GM18951 (cell line): ENCODE results near the gene STARD13.

Experiments
- POLR2A ChIP-seq: IDR thresholded peaks from 4 replicates; pipeline ENCODE4 v1.6.1; 2011; ENCODE audit warnings: mild to moderate bottlenecking; ENCODE audit not compliant: insufficient read length, insufficient read depth; ENCODE audit errors: extremely low read depth
- in situ Hi-C: fragments of 300-500 bp; cut with MboI; formaldehyde crosslinking; loops from one replicate; pipeline ENCODE4 v1.12.0; 2022; ENCODE audit warnings: low sequenced_read_pairs, mixed read lengths, inconsistent platforms; ENCODE audit not compliant: unreplicated experiment

STARD13 gene

DNA sequence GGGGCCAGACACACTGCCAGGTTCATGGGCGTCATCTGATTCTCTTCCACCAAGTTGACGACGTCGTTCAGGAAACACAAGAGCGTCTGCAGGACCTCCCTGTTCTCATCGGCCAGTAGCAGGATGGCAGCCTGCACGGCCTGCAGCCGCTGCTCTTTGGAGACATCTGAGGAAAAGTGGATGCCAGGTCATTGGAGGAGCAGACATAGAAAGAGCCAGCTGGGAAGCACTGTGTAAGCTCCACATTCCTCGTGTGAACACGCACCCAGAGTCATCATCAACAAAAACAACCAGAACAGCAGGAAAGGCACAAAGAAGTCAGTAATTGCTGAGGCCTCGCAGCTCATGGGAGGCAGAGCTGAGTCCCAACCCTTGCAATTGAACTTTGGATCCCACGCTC, 172.8 kb downstream of the STARD13 start:
- TF ChIP-seq POLR2A: no peak
- in situ Hi-C loops: no loop called here

DNA sequence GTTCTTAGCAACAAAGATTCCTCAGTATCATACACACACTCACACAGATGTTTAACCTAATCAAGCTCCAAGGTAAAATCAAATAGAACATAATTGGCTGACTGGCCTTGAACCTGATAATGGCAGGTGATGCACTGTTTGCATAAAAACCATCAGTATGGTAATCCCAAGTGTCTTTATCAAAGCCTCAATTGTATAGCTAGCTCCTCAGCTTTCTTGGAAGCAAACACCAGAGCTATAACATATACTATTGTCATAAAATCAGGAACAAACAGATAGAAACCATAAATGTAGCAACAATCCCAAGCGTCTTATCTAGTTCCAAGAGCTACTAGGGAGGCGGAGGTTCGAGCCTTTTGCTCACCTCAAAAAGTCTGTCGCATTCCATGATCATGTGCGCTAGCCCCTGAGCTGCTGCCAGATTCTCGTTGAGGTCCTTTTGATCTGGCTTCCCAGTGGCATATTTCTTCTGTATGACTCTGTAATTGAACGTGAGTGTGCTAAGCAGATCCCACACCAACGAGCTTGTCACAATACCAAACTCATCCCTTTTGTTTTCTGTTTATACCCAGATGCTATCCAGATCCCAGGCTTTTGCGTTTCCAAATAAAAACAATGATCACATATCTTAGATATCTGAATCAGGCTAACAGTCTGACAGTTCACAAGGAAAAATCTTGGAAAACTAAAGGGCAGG, 174.0 kb downstream of the STARD13 start:
- no peak for TF ChIP-seq POLR2A
- in situ Hi-C loops: no loop called here

DNA sequence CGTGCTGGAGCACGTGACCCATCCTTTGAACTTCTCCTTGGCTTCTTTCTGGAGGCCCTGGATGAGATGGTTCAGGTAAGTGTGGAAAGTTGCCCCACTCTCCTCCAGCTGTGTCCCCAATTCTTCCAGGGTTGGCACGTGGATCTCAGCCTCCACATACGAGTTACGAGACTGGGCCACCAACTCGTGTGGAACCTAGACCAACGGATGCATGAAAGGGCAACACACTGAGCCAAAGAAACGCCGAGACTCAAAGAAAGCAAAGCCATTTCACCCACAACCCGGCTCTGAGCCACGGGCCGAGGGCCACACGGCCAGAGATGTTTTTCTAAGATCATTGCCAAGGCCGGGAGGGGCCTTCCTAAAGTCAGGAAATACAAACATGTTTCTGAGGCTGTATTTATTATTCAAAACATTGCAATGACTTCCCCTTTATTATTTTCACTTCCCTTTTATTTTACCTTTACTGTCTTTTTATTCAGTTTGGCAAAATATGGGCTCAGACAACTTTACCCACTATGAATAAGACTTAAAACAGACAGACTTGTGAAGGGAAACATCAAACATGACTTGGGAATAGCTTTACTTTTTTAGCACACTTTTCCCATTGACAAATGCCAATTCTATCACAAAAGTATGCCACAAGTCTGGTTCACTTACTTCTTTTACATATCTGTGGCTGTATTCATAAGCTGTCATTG, 174.7 kb downstream of the STARD13 start:
- in situ Hi-C loops: no loop called here
- no peak for TF ChIP-seq POLR2A

DNA sequence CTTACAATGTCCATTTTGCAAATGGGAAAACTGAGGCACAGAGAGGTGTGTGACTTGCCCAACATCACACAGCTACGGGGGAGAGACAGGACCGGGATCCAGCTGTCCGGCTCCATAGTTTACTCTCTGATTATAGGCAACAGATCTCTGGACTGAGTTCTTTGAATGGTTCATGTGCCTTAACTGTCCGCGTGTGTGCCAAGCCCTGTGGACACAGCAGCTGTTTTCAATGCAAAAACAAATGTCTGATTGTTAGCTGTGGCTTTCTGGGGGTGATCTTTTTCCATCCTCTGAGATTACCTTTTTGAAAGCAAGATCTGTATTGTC, 175.2 kb downstream of the STARD13 start:
- no peak for TF ChIP-seq POLR2A
- in situ Hi-C loops: no loop called here

DNA sequence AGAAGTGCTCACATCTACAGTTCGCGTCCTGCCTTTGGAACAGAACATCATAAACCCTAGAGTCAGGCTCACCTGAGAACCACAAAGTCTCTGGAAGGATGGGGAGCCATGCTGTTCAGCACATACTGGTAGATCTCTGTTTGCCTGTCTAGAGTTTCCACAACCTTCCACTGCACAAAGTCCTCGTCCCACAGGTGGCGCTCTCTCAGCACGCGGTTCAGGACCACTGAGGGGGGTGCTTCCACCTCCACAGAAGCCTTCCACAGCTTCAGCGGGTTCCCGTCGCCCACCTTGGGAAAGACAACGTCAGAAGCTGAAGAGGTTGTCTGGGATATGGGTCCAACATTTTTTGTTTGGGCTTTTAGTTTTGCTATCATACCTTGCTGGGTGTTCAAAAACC, 175.8 kb downstream of the STARD13 start:
- in situ Hi-C loops: no loop called here
- TF ChIP-seq POLR2A: peak; percentile 26

DNA sequence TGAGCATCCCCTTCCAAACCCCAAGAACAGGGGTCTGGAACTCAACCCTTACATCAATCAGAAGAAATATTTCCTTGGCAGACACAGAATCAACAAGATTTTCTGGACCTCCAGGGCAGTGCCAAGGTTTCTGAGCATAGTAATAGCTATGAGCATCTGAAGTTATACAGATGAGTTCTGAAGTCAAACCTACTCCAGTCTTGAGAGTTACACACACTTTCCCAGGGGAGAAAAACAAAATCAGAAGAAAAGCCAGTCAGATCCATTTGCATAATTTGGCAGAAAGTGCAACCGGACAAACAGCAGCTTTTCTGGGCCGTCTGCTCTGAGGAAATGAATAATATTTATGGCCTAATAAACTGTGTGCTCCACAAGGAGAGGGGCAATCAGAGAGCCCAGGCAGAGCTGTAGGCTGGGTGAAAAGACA, 176.3 kb downstream of the STARD13 start:
- no peak for TF ChIP-seq POLR2A
- in situ Hi-C loops: no loop called here

DNA sequence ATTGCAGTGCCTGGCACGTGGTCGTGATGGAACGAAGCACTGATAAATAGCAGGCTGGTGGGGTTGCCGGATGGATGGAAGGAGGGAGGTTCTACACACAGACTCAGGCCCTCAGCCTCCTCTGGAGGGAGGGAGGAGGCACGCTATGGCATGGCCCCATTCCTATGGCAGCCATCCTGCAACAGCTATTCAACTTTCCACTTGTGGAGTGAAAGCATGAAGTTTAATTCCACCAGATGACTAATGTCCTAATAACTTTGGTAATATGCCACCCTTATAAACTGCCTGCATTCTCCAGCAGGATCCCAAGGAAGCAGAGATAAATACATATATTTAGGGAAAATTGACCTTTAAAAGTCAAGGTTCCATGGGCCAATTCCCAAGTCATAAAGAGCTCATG, 176.9 kb downstream of the STARD13 start:
- no peak for TF ChIP-seq POLR2A
- in situ Hi-C loops: no loop called here

DNA sequence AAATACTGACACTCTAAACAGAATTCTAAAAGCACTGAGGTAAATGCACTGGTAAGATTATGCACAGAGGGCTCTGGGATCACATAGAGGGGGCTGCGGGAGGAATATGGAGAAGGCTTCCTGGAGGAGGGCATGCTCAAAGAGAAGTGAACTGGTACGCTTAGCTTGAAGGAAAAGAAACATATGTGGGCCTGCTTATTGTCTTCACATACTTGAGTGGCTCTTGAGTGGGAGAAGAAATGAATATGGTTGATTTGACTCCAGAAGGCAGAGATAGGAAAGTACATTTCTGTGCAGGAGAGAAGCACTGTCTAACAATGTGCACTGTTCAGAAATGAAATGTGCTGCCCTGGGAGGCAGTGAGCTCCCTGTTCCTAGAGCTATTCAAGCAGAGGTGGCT, 178.2 kb downstream of the STARD13 start:
- in situ Hi-C loops: no loop called here
- no peak for TF ChIP-seq POLR2A

DNA sequence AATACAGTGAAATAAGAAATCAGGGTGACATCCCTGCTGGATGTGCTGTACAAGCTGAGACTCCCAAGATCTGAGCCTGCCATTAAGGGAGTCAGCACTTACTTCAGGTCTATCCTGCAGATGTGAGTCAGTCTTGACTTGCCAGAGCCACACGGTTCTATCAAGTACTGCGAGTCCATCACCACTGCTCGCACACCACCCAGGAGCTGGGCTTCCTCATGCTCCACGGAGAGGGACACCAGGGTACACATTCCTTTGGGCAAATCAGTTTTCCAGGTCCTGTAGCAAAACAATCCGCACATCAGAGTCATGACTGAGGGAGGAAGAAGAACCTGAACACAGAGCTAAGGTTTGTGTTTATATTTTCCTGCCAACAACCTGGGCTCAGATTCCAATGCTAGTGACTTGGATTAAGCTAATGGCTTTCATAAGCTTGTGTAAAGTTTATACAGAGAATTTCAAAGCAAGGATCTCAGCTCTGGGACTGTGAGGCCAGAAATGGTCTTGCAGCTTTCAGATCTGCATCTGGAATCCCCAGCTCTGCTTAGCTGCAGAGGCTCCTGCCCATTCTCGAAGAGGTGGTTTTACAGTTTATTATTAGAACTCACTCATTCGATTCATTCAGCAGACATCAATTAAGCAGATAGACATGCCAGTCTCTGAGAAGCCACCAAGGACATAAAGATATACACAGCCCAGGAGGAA, 178.7 kb downstream of the STARD13 start:
- no peak for TF ChIP-seq POLR2A
- in situ Hi-C loops: no loop called here

DNA sequence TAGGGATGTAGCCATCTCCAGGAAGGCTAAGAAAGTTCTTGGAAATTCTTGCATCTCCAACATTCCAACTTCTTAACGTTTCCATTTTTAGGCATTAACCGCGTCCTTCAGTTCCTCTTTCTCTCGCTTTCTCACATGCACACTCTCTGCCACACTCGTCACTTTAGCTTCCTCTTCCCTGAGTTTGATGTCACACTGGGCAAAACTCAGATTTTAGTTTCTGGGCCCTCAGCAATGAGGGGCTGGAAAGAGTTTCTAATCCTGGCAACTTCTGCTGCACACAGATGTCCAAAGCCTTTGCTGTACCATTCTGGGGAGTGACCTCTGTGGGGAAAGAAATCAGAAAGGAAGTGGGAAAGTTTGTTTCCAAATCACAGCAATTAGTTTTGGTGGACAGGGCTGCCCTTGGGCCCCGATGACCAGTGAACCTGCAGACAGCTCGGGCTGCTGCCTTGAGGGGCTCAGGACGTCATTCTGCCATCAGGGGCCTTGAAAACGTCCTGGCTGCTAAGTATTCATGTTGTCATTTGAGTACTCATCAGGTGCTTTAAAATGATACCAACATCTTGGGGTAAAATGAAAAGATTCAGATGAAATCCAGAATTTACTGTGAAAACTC, 180.1 kb downstream of the STARD13 start:
- in situ Hi-C loops: no loop called here
- no peak for TF ChIP-seq POLR2A

DNA sequence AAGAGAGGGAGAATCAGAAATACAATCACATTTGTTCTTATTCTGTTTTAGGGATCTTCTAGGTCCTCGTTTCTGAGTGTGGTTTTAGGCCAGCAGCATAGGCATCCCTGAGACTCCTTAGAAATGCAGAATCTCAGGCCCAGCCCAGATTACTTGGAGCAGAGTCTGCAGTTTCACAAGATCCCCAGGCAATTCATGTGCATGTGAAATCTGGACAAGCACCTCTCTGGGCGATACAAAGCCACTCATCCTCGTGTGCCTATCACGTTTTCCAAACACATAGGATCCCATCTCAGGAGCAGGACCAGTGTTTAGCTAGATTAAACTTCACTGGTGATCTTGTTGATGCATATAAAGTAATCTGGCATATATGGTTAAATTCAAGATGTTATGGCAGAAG, 182.1 kb downstream of the STARD13 start:
- in situ Hi-C loops: no loop called here
- TF ChIP-seq POLR2A: no peak

DNA sequence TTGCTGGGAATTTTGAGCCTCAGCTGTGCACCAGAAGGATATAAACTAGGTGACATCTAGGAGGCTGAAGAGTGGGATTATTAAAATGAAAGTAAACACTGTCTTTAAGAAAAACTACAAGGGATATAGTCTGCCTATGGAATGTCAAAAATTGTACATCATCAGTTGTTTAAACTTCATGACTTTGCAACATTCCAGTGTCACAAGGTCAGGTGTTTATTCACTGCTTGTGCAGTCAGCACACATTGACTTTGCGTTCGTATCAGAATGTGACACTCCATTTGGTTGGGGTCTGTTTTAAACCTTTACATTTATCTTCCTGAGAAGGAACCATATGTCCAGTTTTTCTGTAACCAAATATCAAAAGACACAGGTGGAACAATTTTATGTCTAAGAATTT, 183.7 kb downstream of the STARD13 start:
- in situ Hi-C loops: no loop called here

DNA sequence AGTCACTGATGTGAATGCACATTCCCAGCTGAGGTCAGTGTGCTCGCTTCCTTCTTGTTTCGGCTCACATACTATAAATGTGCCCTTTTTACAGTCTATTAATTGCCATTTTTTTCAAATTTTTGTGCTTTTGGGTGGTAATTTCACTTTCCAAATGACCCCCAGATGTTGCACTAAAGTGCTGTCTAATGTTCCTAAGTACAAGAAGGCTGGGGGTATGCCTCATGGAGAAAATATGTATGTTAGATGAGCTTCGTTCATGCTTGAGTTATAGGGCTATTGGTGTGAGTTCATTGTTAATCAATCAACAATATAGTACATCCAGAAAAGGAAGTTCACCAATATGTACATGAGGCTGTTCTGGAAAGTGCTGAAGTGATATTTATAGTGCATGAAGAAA, 184.7 kb downstream of the STARD13 start:
- in situ Hi-C loops: no loop called here
- TF ChIP-seq POLR2A: no peak

More for the DNA sequence above, 183.7 kb downstream of the STARD13 start:
- TF ChIP-seq POLR2A: no peak
